Measurements from ENCODE around the gene PAF1. TPM values are rescaled to one million over a fixed set of nuclear protein-coding genes. Genes with fewer than 3 reads are reported as not detected.

Gene PAF1
- total RNA-seq, 4 donors from 2014 or later, result 22.2 to 47.3 (median 37.7) TPM

GRCh38 chr19:39359026-39359425 lies 31.9 kb downstream of the PAF1 start:
- no peak for DNase-seq

GRCh38 chr19:39356647-39357046 lies 34.3 kb downstream of the PAF1 start:
- Histone ChIP-seq H3K9me3 (no peaks in the 10 kb centered on the region), H3K36me3 (peaks cover 0 to 94% (median 7%) of the 10 kb centered on the region in 3 donors), H3K4me3 (no peak overlapping the region), H3K27ac (no peak overlapping the region), H3K4me1 (no peaks in the 10 kb centered on the region), H3K27me3 (no peaks in the 10 kb centered on the region)
- TF ChIP-seq POLR2A (IDR thresholded peaks at IDR 0.05) (no peak), CTCF (IDR thresholded peaks at IDR 0.05) (no peak)
- DNase-seq, result no peak

More at GRCh38 chr19:39359026-39359425, 31.9 kb downstream of the PAF1 start:
- Histone ChIP-seq H3K27ac (no peak overlapping the region), H3K36me3 (peaks cover 0 to 93% (median 5%) of the 10 kb centered on the region in 3 donors), H3K27me3 (no peaks in the 10 kb centered on the region), H3K9me3 (no peaks in the 10 kb centered on the region), H3K4me1 (peaks cover 0 to 6% (median 3%) of the 10 kb centered on the region in 4 donors), H3K4me3 (no peak overlapping the region)
- TF ChIP-seq POLR2A (IDR thresholded peaks at IDR 0.05), result no peak
- no peak for TF ChIP-seq CTCF (IDR thresholded peaks at IDR 0.05)

- no peaks in the 10 kb centered on the region for H3K9me3 ChIP-seq
- H3K27ac ChIP-seq, result no peak overlapping the region
- no peaks in the 10 kb centered on the region for H3K27me3 ChIP-seq
- peaks cover 0 to 4% (median 0%) of the 10 kb centered on the region in 4 donors for H3K4me1 ChIP-seq
- H3K36me3 ChIP-seq, result peaks cover 0 to 94% (median 8%) of the 10 kb centered on the region in 3 donors
- DNase-seq, result no peak
- H3K4me3 ChIP-seq, result no peak overlapping the region
- no peak for TF ChIP-seq CTCF (IDR thresholded peaks at IDR 0.05)
- no peak for TF ChIP-seq POLR2A (IDR thresholded peaks at IDR 0.05)
Measured at GRCh38 chr19:39356073-39356472, 34.8 kb downstream of the PAF1 start.

- Histone ChIP-seq H3K27ac (no peak overlapping the region), H3K4me3 (no peak overlapping the region), H3K4me1 (peaks cover 0 to 7% (median 0%) of the 10 kb centered on the region in 4 donors), H3K9me3 (no peaks in the 10 kb centered on the region), H3K27me3 (no peaks in the 10 kb centered on the region), H3K36me3 (peaks cover 0 to 91% (median 8%) of the 10 kb centered on the region in 3 donors)
- DNase-seq, result no peak
- TF ChIP-seq POLR2A (IDR thresholded peaks at IDR 0.05), result no peak
- TF ChIP-seq CTCF (IDR thresholded peaks at IDR 0.05), result no peak
Measured at GRCh38 chr19:39355253-39355652, 35.7 kb downstream of the PAF1 start.

- no peak for TF ChIP-seq POLR2A (IDR thresholded peaks at IDR 0.05)
- TF ChIP-seq CTCF (IDR thresholded peaks at IDR 0.05), result no peak
- Histone ChIP-seq H3K4me1 (peaks cover 0 to 7% (median 0%) of the 10 kb centered on the region in 4 donors), H3K9me3 (no peaks in the 10 kb centered on the region), H3K4me3 (no peak overlapping the region), H3K27ac (no peak overlapping the region), H3K36me3 (peaks cover 0 to 72% (median 8%) of the 10 kb centered on the region in 3 donors), H3K27me3 (no peaks in the 10 kb centered on the region)
- no peak for DNase-seq
Measured at GRCh38 chr19:39352381-39353255, 38.3 kb downstream of the PAF1 start.

Data from Peyer's patch (tissue), 4 donors.